Measurements from ENCODE around the gene NHEJ1. TPM values are rescaled to one million over a fixed set of nuclear protein-coding genes. Genes with fewer than 3 reads are reported as not detected.
A peak's percentile ranks its signal among the peaks of the same experiment; 100 is the strongest.

Gene NHEJ1
- total RNA-seq, 6 experiments from 2014 or later, result 5.8 to 16.7 (median 10.9) TPM

- DNase-seq (no peak), ATAC-seq (no peak)
- Histone ChIP-seq H3K9me3 (no peaks in the 10 kb centered on the region), H3K27me3 (no peaks in the 10 kb centered on the region), H3K36me3 (peaks cover 0 to 11% (median 0%) of the 10 kb centered on the region in 4 donors), H3K27ac (peak overlapping the region; percentile 84 to 89 (median 86)), H3K4me1 (peaks cover 0 to 11% (median 2%) of the 10 kb centered on the region in 4 donors), H3K4me3 (peak overlapping the region; percentile 58 to 70 (median 66))
- intact Hi-C loops (cut with DNase I), result loop anchor here (5.0 kb wide), 2 partner anchors 51 to 136 kb away; no protein-coding TSS in a partner anchor
- TF ChIP-seq POLR2A (IDR thresholded peaks at IDR 0.05) (no peak), CTCF (IDR thresholded peaks at IDR 0.05) (no peak)
- 53% methylated on average over 4 of the region's 4 CpGs for WGBS (ENCODE audit: insufficient coverage, low coverage, low lambda C conversion rate, missing lambda C conversion rate)
Observed at GRCh38 chr2:219161097-219161496, 482 bp upstream of the NHEJ1 start.

- TF ChIP-seq POLR2A (IDR thresholded peaks at IDR 0.05) (no peak), CTCF (IDR thresholded peaks at IDR 0.05) (no peak)
- peak overlapping the region in 2 of 3 donors; percentile 84 to 86 for H3K27ac ChIP-seq
- DNase-seq, result no peak
- H3K36me3 ChIP-seq, result peaks cover 0 to 11% (median 0%) of the 10 kb centered on the region in 4 donors
- WGBS (ENCODE audit: insufficient coverage, low coverage, low lambda C conversion rate, missing lambda C conversion rate), result 4% methylated on average over 18 of the region's 18 CpGs
- H3K4me3 ChIP-seq, result peak overlapping the region; percentile 58 to 70 (median 66)
- H3K27me3 ChIP-seq, result no peaks in the 10 kb centered on the region
- intact Hi-C loops (cut with DNase I), result loop anchor here (5.0 to 10.0 kb wide), 4 partner anchors 53 to 138 kb away; no protein-coding TSS in a partner anchor
- H3K4me1 ChIP-seq, result peaks cover 0 to 11% (median 2%) of the 10 kb centered on the region in 4 donors
- ATAC-seq, result no peak
- H3K9me3 ChIP-seq, result no peaks in the 10 kb centered on the region
Observed at GRCh38 chr2:219159771-219160185, 837 bp downstream of the NHEJ1 start.

- ATAC-seq, result no peak
- H3K9me3 ChIP-seq, result no peaks in the 10 kb centered on the region
- peaks cover 0 to 11% (median 0%) of the 10 kb centered on the region in 4 donors for H3K36me3 ChIP-seq
- TF ChIP-seq CTCF (IDR thresholded peaks at IDR 0.05), result no peak
- no peak for TF ChIP-seq POLR2A (IDR thresholded peaks at IDR 0.05)
- no peak overlapping the region for H3K27ac ChIP-seq
- H3K27me3 ChIP-seq, result no peaks in the 10 kb centered on the region
- peaks cover 0 to 11% (median 2%) of the 10 kb centered on the region in 4 donors for H3K4me1 ChIP-seq
- no peak for DNase-seq
- no peak overlapping the region for H3K4me3 ChIP-seq
- 74% methylated on average over 3 of the region's 3 CpGs for WGBS (ENCODE audit: insufficient coverage, low coverage, low lambda C conversion rate, missing lambda C conversion rate)
- intact Hi-C loops (cut with DNase I), result loop anchor here (5.0 to 10.0 kb wide), 2 partner anchors 101 to 104 kb away; no protein-coding TSS in a partner anchor
Observed at GRCh38 chr2:219158586-219158985, 2.0 kb downstream of the NHEJ1 start.

GRCh38 chr2:219158025-219158424 is 2.6 kb downstream of the NHEJ1 start:
- peaks cover 0 to 11% (median 2%) of the 10 kb centered on the region in 4 donors for H3K4me1 ChIP-seq
- peaks cover 0 to 11% (median 0%) of the 10 kb centered on the region in 4 donors for H3K36me3 ChIP-seq
- 95% methylated on average over 3 of the region's 4 CpGs for WGBS (ENCODE audit: insufficient coverage, low coverage, low lambda C conversion rate, missing lambda C conversion rate)
- no peaks in the 10 kb centered on the region for H3K9me3 ChIP-seq
- DNase-seq (no peak), ATAC-seq (no peak)
- intact Hi-C loops (cut with DNase I), result loop anchor here (5.0 to 10.0 kb wide), 2 partner anchors 101 to 103 kb away; no protein-coding TSS in a partner anchor
- H3K27ac ChIP-seq, result no peak overlapping the region
- H3K4me3 ChIP-seq, result no peak overlapping the region
- H3K27me3 ChIP-seq, result no peaks in the 10 kb centered on the region
- TF ChIP-seq POLR2A (IDR thresholded peaks at IDR 0.05) (no peak), CTCF (IDR thresholded peaks at IDR 0.05) (no peak)
